Stomach (tissue), 4 donors: Measurements from ENCODE around the gene SWAP70.

Experiments
- CTCF ChIP-seq, 7 experiments: fragments of 450-650 bp in 4 of 7; fragments of 200-600 bp in 3 of 7; sonication (generic) in 3 of 7; IDR thresholded peaks; one replicate each; pipeline ENCODE4 v1.5.1; 2016 to 2019; ENCODE audit warnings: antibody characterized with exemption in 7 of 7, control low read depth in 2 of 7, mild to moderate bottlenecking in 1 of 7
- EP300 ChIP-seq: sonication (generic); formaldehyde crosslinking; IDR thresholded peaks from one replicate; pipeline ENCODE4 v1.6.1; 2017; ENCODE audit warnings: antibody characterized with exemption
- POLR2A ChIP-seq, 4 donors: fragments of 450-650 bp; IDR thresholded peaks; one replicate each; pipeline ENCODE4 v1.6.1; 2016; ENCODE audit warnings: antibody characterized with exemption in 4 of 4, control low read depth in 2 of 4, mild to moderate bottlenecking in 1 of 4, moderate library complexity in 1 of 4

GRCh38 chr11:9736365-9736764, 72.5 kb downstream of the SWAP70 start:
- TF ChIP-seq POLR2A (IDR thresholded peaks at IDR 0.05) (no peak), CTCF (IDR thresholded peaks at IDR 0.05) (no peak), EP300 (no peak)
